Muscle layer of duodenum (tissue), 2 donors: ENCODE results near the gene LSM3.

Experiments
- H3K27ac ChIP-seq: one replicate; pipeline ENCODE4 v1.7.0; 2013; ENCODE audit warnings: mild to moderate bottlenecking, low read length
- H3K27me3 ChIP-seq: one replicate; pipeline ENCODE4 v1.7.0; 2013; ENCODE audit warnings: low read depth, mild to moderate bottlenecking, control low read depth, low read length
- H3K36me3 ChIP-seq, 2 donors: one replicate each; pipeline ENCODE4 v1.7.0; 2013; ENCODE audit warnings: low read length in 2 of 2, control low read depth in 1 of 2, mild to moderate bottlenecking in 1 of 2; ENCODE audit not compliant: insufficient read depth in 2 of 2, control insufficient read depth in 1 of 2
- H3K4me1 ChIP-seq, 2 donors: one replicate each; pipeline ENCODE4 v1.7.0; 2013; ENCODE audit warnings: low read length in 2 of 2, mild to moderate bottlenecking in 2 of 2, control low read depth in 1 of 2, moderate library complexity in 1 of 2; ENCODE audit not compliant: insufficient read depth in 2 of 2, control insufficient read depth in 1 of 2
- H3K4me3 ChIP-seq, 2 donors: one replicate each; pipeline ENCODE4 v1.7.0; 2013; ENCODE audit warnings: low read length in 2 of 2, low read depth in 1 of 2, mild to moderate bottlenecking in 1 of 2
- H3K9me3 ChIP-seq, 2 donors: one replicate each; pipeline ENCODE4 v1.7.0; 2013; ENCODE audit warnings: low read length in 2 of 2, control low read depth in 1 of 2, mild to moderate bottlenecking in 1 of 2; ENCODE audit not compliant: control insufficient read depth in 1 of 2
- donor health status: healthy.

The LSM3 gene

GRCh38 chr3:14181253-14181652 is 2.6 kb downstream of the LSM3 start:
- Histone ChIP-seq H3K27ac (no peak overlapping the region), H3K4me3 (no peak overlapping the region), H3K4me1 (peaks cover 18 to 20% of the 10 kb centered on the region in 2 donors), H3K9me3 (no peaks in the 10 kb centered on the region), H3K27me3 (no peaks in the 10 kb centered on the region), H3K36me3 (peaks cover 21 to 44% of the 10 kb centered on the region in 2 donors)

- Histone ChIP-seq H3K36me3 (peaks cover 32 to 54% of the 10 kb centered on the region in 2 donors), H3K27me3 (no peaks in the 10 kb centered on the region), H3K4me1 (peaks cover 8 to 12% of the 10 kb centered on the region in 2 donors)
These were observed 4.5 kb downstream of the LSM3 start for GRCh38 chr3:14183015-14183577.

GRCh38 chr3:14186854-14187458 is 8.3 kb downstream of the LSM3 start:
- Histone ChIP-seq H3K27ac (no peak overlapping the region), H3K27me3 (no peaks in the 10 kb centered on the region), H3K4me1 (no peaks in the 10 kb centered on the region), H3K9me3 (no peaks in the 10 kb centered on the region), H3K36me3 (peaks cover 26 to 41% of the 10 kb centered on the region in 2 donors), H3K4me3 (no peak overlapping the region)

More at GRCh38 chr3:14183015-14183577, 4.5 kb downstream of the LSM3 start:
- Histone ChIP-seq H3K9me3 (no peaks in the 10 kb centered on the region), H3K27ac (no peak overlapping the region), H3K4me3 (no peak overlapping the region)

- Histone ChIP-seq H3K4me1 (no peaks in the 10 kb centered on the region), H3K27me3 (no peaks in the 10 kb centered on the region), H3K9me3 (no peaks in the 10 kb centered on the region), H3K4me3 (no peak overlapping the region), H3K27ac (no peak overlapping the region), H3K36me3 (peaks cover 21 to 29% of the 10 kb centered on the region in 2 donors)
These were observed 9.6 kb downstream of the LSM3 start for GRCh38 chr3:14188041-14188754.

- no peak overlapping the region for H3K27ac ChIP-seq
- no peaks in the 10 kb centered on the region for H3K9me3 ChIP-seq
- H3K4me1 ChIP-seq, result no peaks in the 10 kb centered on the region
- no peaks in the 10 kb centered on the region for H3K27me3 ChIP-seq
- H3K36me3 ChIP-seq, result peaks cover 13 to 17% of the 10 kb centered on the region in 2 donors
- H3K4me3 ChIP-seq, result no peak overlapping the region
These were observed 16.2 kb downstream of the LSM3 start for GRCh38 chr3:14194865-14195264.

- Histone ChIP-seq H3K36me3 (peaks cover 13 to 18% of the 10 kb centered on the region in 2 donors), H3K4me1 (peaks cover 4 to 6% of the 10 kb centered on the region in 2 donors), H3K27me3 (no peaks in the 10 kb centered on the region), H3K27ac (no peak overlapping the region), H3K9me3 (no peaks in the 10 kb centered on the region), H3K4me3 (no peak overlapping the region)
These were observed 21.0 kb downstream of the LSM3 start for GRCh38 chr3:14199641-14200040.

GRCh38 chr3:14200276-14200675 is 21.7 kb downstream of the LSM3 start:
- H3K36me3 ChIP-seq, result peaks cover 13 to 18% of the 10 kb centered on the region in 2 donors
- no peaks in the 10 kb centered on the region for H3K9me3 ChIP-seq
- H3K27ac ChIP-seq, result no peak overlapping the region
- H3K4me1 ChIP-seq, result peaks cover 4 to 6% of the 10 kb centered on the region in 2 donors
- H3K4me3 ChIP-seq, result no peak overlapping the region
- no peaks in the 10 kb centered on the region for H3K27me3 ChIP-seq

GRCh38 chr3:14200841-14201240 is 22.2 kb downstream of the LSM3 start:
- H3K27ac ChIP-seq, result no peak overlapping the region
- H3K9me3 ChIP-seq, result no peaks in the 10 kb centered on the region
- H3K4me3 ChIP-seq, result no peak overlapping the region
- H3K36me3 ChIP-seq, result peaks cover 13 to 18% of the 10 kb centered on the region in 2 donors
- H3K4me1 ChIP-seq, result peaks cover 4 to 6% of the 10 kb centered on the region in 2 donors
- H3K27me3 ChIP-seq, result no peaks in the 10 kb centered on the region

- no peaks in the 10 kb centered on the region for H3K27me3 ChIP-seq
- no peak overlapping the region for H3K27ac ChIP-seq
- H3K36me3 ChIP-seq, result peaks cover 10 to 18% of the 10 kb centered on the region in 2 donors
- peaks cover 4 to 6% of the 10 kb centered on the region in 2 donors for H3K4me1 ChIP-seq
- no peaks in the 10 kb centered on the region for H3K9me3 ChIP-seq
- H3K4me3 ChIP-seq, result no peak overlapping the region
These were observed 23.5 kb downstream of the LSM3 start for GRCh38 chr3:14201940-14202684.

GRCh38 chr3:14202874-14203520 is 24.4 kb downstream of the LSM3 start:
- Histone ChIP-seq H3K36me3 (peaks cover 10 to 13% of the 10 kb centered on the region in 2 donors), H3K27ac (no peak overlapping the region), H3K9me3 (no peaks in the 10 kb centered on the region), H3K4me1 (peaks cover 4 to 6% of the 10 kb centered on the region in 2 donors), H3K4me3 (no peak overlapping the region), H3K27me3 (no peaks in the 10 kb centered on the region)
